WI38 (cell line): ENCODE results near the gene STAB1.

Experiments used
- H3K4me3 ChIP-seq: 2 replicates; pipeline ENCODE4 v1.5.1; 2011; ENCODE audit warnings: low read depth, mild to moderate bottlenecking, control low read depth, low read length
- TF ChIP-seq, protein P1 (sequence below): IDR thresholded peaks from 2 replicates; pipeline ENCODE4 v1.5.1; 2012; ENCODE audit warnings: low read depth, mild to moderate bottlenecking, control low read depth, low read length

The STAB1 gene

DNA sequence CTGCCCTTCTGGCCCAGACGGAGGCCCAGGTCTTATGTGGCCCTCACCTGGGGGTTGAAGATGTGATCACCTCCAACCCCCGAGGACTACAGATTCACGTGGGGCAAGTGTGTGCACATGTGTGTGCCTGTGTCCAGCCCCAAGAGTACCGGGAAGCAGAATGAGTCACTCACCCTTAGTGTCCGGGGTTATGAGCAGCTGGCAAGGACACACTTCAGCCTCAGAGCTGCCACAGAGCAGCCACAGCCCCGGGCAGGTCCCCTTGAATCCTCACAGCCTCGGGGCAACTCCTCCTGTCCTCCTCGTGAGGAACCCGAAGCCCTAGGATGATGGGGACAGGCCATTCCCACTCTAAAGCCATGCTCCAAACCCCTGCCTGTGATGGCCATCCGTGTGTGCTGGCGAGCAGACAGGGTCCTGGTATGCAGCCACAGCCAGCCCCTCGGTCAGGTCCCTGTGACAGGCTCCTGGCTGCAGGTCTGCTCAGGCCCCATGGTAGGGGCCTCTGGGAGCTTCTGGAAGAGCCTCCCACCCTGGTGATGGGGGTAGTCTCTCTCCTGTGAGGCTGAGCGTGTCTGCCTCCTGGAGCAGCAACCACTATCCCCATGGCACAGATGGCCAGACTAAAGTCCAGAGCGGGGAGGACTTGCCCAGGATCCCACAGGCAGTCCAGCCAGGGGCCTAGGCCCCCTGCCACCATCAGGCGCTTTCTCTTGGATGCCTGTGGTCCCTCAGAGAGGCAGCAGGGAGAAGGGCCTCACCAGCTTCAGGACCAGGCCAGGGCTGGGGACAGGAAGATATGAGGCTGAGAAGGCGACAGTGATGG lies 852 bp downstream of the STAB1 start:
- TF ChIP-seq, protein P1, sequence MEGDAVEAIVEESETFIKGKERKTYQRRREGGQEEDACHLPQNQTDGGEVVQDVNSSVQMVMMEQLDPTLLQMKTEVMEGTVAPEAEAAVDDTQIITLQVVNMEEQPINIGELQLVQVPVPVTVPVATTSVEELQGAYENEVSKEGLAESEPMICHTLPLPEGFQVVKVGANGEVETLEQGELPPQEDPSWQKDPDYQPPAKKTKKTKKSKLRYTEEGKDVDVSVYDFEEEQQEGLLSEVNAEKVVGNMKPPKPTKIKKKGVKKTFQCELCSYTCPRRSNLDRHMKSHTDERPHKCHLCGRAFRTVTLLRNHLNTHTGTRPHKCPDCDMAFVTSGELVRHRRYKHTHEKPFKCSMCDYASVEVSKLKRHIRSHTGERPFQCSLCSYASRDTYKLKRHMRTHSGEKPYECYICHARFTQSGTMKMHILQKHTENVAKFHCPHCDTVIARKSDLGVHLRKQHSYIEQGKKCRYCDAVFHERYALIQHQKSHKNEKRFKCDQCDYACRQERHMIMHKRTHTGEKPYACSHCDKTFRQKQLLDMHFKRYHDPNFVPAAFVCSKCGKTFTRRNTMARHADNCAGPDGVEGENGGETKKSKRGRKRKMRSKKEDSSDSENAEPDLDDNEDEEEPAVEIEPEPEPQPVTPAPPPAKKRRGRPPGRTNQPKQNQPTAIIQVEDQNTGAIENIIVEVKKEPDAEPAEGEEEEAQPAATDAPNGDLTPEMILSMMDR = no peak
- no peak overlapping the region for H3K4me3 ChIP-seq

DNA sequence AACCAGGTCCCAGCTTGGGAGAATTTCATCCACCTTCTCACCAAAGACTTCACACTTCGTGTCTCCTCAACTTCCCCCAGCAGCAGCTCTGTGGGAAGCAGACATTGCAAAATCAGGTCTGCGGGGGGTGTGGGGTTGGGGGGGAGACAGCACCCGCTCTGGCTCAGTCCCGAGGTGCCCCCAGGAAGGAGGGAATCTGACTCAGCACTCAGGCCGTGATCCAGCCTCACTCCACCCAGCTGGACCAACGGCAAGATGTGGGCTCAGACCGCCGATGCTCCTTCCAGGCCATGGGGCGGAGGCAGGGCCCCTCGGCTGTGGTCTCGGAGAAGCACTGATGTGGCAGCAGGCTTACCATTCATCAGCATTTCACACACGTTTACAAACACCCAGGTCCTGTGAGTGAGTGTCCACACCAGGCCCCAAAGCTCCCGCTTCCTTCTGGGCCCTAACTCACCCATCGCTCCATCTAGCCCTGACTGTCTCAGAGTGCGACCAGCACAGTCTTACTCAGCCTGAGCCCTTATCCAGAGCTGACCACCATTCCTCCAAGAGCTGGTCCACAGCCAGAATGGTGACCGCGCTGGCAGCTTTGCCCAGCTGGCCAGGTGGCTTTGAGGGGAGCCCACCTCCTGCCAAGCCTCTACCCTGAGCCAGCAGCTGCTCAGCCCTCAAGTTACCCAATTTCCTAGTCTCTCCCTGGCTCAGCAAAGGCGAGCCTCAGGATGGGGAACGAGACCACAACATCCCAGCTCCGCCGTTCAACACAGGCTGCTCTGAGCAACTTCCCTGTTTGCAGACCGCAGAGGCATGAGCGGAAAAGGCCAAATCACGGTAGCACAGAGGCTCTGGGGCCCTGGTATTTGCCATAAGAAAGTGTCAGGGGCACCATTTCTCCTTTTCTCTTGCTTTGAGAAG lies 3.3 kb downstream of the STAB1 start:
- TF ChIP-seq, protein P1 = no peak
- H3K4me3 ChIP-seq = no peak overlapping the region

DNA sequence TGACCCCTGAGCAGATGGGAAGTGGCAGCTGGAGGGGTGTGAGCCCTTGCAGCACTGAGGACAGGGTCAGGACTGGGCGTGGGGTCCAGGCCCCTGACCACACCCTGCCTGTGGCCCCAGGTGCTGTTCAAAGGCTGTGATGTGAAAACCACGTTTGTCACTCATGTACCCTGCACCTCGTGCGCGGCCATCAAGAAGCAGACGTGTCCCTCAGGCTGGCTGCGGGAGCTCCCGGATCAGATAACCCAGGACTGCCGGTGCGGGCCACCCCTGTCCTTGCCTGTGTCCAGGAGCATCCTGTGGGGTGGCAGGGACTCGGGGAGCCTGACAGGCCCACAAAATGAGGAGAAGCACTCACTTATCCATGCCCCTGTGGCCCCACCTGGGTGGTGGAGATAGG lies 5.9 kb downstream of the STAB1 start:
- TF ChIP-seq, protein P1 = no peak
- H3K4me3 ChIP-seq = no peak overlapping the region

DNA sequence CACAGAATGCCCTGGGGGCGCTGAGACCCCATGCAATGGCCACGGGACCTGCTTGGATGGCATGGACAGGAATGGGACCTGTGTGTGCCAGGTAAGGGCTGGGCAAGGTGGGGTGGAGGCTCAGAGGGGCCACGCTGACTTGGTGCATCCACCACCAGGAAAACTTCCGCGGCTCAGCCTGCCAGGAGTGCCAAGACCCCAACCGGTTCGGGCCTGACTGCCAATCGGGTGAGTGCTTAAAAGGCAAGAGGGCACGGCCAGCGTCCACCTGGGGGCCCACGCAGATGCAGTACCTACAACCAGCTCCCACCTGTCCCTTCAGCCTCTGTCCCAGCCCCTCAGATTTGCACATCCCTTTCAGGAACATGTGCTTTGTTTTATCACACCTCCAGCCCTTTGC lies 6.9 kb downstream of the STAB1 start:
- TF ChIP-seq, protein P1 = no peak
- H3K4me3 ChIP-seq = no peak overlapping the region

DNA sequence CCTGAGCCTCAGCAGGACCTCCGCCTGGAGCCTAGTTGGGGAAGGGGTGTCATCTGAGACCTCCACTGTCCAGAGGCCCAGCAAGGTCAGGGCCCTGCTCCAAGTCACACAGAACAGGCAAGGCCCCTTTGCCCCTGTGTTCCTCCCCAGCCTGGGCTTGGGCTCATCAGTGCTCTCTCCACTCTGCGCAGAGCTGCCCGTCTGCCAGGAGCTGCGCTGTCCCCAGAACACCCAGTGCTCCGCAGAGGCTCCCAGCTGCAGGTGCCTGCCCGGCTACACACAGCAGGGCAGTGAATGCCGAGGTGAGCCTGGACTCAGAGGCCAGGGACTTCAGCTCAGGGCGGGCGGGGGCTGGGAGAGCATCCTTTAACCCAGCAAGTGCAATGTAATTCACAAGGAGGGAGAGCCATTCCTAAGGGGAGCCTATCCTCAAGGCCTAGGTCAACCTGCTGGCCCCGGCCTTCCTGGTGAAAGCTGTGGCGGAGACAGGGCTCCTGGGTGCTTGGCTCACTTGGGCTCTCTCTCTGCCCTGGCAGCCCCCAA lies 7.7 kb downstream of the STAB1 start:
- no peak overlapping the region for H3K4me3 ChIP-seq
- TF ChIP-seq, protein P1 = no peak

DNA sequence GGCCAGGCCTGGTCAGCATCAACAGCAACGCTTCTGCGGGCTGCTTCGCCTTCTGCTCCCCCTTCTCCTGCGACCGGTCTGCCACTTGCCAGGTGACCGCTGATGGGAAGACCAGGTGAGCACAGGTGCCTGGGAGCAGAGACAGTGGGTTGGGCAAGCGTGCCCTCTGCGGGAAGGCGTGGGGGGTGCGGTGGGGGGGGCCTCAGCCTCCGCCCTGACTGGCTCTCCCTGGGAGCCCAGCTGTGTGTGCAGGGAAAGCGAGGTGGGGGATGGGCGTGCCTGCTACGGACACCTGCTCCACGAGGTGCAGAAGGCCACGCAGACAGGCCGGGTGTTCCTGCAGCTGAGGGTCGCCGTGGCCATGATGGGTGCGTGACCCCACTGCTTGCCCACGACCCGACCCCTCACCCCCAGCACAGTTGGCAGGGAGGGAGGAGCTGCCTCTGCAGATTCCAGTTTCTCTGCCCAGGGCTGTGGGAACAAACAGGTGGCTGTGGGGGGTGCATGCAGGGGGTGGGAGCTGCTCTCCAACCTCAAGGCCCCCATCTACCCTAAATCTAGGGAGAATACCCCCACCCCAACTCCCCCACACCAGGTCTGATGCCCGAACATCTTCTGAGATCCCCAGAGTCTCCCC lies 8.8 kb downstream of the STAB1 start:
- H3K4me3 ChIP-seq = no peak overlapping the region
- TF ChIP-seq, protein P1 = no peak
